HAP-1 (cell line): ENCODE data around the gene CSAG1.
"Not testable (repeated sequence)": the region's sequence is repeated elsewhere in the genome, so short reads cannot be mapped to it uniquely, and the experiment has no call there.

Experiments
- DNase-seq, 2 experiments: peaks; one replicate each; pipeline ENCODE4 v3.0.0-alpha.2; 2016 to 2020; ENCODE audit warnings: low spot score in 2 of 2
- H3K27me3 ChIP-seq: fragments of 250-450 bp; sonication (Bioruptor Pico); 2 replicates; pipeline ENCODE4 v1.5.1; 2020; ENCODE audit warnings: low read depth, mild to moderate bottlenecking, moderate library complexity
- H3K36me3 ChIP-seq: fragments of 250-450 bp; sonication (Bioruptor Pico); replicated peaks from 2 replicates; pipeline ENCODE4 v1.5.1; 2020; ENCODE audit warnings: mild to moderate bottlenecking
- H3K4me1 ChIP-seq: fragments of 250-450 bp; sonication (Bioruptor Pico); 2 replicates; pipeline ENCODE4 v1.5.1; 2020; ENCODE audit warnings: mild to moderate bottlenecking
- H3K4me3 ChIP-seq: fragments of 250-450 bp; sonication (Bioruptor Pico); 2 replicates; pipeline ENCODE4 v1.5.1; 2020; ENCODE audit warnings: mild to moderate bottlenecking, moderate library complexity
- H3K9me3 ChIP-seq: fragments of 250-450 bp; sonication (Bioruptor Pico); 2 replicates; pipeline ENCODE4 v1.5.1; 2020; ENCODE audit warnings: mild to moderate bottlenecking, moderate library complexity
- in situ Hi-C: fragments of 300-500 bp; cut with MboI; formaldehyde crosslinking; loops from 3 replicates; pipeline ENCODE4 v1.14.3; 2020; ENCODE audit warnings: low sequenced_read_pairs, inconsistent platforms, mixed read lengths

Gene CSAG1, protein sequence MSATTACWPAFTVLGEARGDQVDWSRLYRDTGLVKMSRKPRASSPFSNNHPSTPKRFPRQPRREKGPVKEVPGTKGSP

GRCh38 chrX:152733261-152733975 lies at the start of gene CSAG1, which contains the start of gene MAGEA12:
CSAG1 (minus strand) TSS chrX:152733721; CDS start chrX:152732460, 1,261 bp downstream.
MAGEA12 (plus strand) TSS chrX:152733757; CDS start chrX:152736162, 2,405 bp downstream.
- H3K9me3 ChIP-seq = no peaks in the 10 kb centered on the region
- no peaks in the 10 kb centered on the region for H3K4me1 ChIP-seq
- no peak for DNase-seq
- no peaks in the 10 kb centered on the region; the same call in 1 of the 2 replicates for H3K27me3 ChIP-seq
- H3K4me3 ChIP-seq = no peak within 1 kb of the TSS
- in situ Hi-C loops = no loop called here
- no peaks in the 10 kb centered on the region for H3K36me3 ChIP-seq

DNA sequence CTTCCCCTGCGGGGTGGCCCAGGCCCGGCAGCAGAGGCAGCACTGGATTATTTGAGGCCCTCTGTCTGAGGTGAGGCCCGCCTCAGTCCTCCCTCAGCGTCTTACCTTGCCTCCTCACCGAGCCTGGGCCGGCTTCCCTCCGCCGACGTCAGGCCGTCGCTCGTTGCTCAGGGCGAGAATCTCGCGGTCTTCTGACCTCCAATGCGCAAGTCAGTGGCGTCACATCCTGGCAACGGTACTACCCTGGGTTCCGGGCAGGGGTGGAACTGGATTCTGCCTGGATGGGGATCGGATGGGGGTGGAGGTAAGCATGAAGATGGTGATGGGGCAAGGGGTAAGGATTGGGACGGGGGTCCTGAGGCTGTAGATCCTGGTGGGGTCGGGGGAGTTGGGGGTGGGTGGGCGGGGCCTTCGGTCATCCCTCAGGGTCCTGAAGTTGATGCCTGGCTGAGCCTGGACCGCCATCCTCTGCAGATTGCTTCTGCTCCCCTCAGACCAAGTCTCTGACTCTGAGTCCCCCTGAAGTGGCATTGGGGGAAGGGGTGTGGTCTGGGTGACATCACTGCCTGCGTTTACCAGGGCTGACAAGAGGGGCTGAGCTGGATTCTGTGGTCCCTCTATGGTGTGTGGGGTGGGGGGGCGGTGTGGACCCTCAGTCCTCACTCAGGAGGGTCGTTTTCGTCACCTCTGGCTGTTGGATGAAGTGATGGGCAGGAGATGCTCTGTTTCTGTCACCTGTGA lies 36.2 kb upstream of the CSAG1 start, which contains the start of gene MAGEA6:
Gene MAGEA6 (minus strand): TSS at position 141 of the 741 bp plus-strand sequence. CDS start 2,039 bp downstream, outside the sequence.
- DNase-seq, in situ Hi-C loops, H3K9me3 ChIP-seq, H3K27me3 ChIP-seq, H3K4me3 ChIP-seq, H3K36me3 ChIP-seq, H3K4me1 ChIP-seq: not testable (repeated sequence)

DNA sequence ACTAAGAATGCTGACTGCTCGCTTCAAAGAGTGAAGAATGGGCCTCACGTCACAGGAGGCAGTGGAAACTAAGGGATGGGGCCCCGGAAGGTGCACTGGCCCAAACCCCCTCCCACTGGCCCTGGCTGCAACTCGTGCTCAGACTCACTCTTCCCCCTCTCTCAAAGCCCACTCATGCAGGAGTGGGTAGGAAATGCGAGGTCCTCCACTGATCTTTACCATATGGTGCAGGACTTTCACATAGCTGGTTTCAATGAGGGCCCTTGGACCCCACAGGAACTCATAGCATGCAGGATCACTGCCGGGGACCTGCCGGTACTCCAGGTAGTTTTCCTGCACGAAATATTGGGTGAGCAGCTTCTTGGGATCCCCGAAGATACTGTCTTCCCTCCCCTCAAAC lies 33.0 kb upstream of the CSAG1 start:
- DNase-seq, H3K4me1 ChIP-seq, H3K27me3 ChIP-seq, H3K4me3 ChIP-seq, in situ Hi-C loops, H3K9me3 ChIP-seq, H3K36me3 ChIP-seq: not testable (repeated sequence)

DNA sequence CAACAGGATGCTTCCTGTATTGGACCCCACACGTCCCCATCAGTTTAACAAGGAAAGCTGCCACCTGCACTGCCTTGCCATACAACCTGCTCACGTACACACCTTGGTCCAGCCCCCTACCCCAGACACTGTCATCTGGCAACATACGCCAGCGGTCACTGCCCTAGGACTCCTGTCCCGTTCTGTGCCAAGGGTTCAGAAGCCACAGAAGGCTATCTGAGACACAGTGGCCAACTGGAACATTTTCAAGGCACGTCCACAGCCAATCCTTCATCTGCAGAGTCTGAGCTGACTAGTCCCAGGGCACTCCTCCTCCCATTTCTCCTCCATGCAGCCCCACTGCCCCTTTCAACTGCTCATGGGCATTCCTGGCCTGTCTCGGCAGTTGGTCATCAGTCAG lies 28.1 kb upstream of the CSAG1 start:
- H3K36me3 ChIP-seq, H3K4me3 ChIP-seq, in situ Hi-C loops, H3K4me1 ChIP-seq, H3K27me3 ChIP-seq, DNase-seq, H3K9me3 ChIP-seq: not testable (repeated sequence)

- H3K4me1 ChIP-seq, DNase-seq, H3K4me3 ChIP-seq, H3K9me3 ChIP-seq, in situ Hi-C loops, H3K36me3 ChIP-seq, H3K27me3 ChIP-seq: not testable (repeated sequence)
Observed at GRCh38 chrX:152759544-152759943, 26.0 kb upstream of the CSAG1 start.

- in situ Hi-C loops, H3K4me1 ChIP-seq: not testable (repeated sequence)
Observed at GRCh38 chrX:152758918-152759317, 25.4 kb upstream of the CSAG1 start, which contains the start of gene CSAG3. CSAG3 (plus strand) TSS chrX:152759218.

GRCh38 chrX:152754871-152755270 lies 21.4 kb upstream of the CSAG1 start:
- in situ Hi-C loops, H3K36me3 ChIP-seq, H3K4me1 ChIP-seq, H3K4me3 ChIP-seq, H3K27me3 ChIP-seq, DNase-seq, H3K9me3 ChIP-seq: not testable (repeated sequence)

More at GRCh38 chrX:152758918-152759317, 25.4 kb upstream of the CSAG1 start, which contains the start of gene CSAG3:
- H3K9me3 ChIP-seq, H3K36me3 ChIP-seq, H3K4me3 ChIP-seq, DNase-seq, H3K27me3 ChIP-seq: not testable (repeated sequence)

DNA sequence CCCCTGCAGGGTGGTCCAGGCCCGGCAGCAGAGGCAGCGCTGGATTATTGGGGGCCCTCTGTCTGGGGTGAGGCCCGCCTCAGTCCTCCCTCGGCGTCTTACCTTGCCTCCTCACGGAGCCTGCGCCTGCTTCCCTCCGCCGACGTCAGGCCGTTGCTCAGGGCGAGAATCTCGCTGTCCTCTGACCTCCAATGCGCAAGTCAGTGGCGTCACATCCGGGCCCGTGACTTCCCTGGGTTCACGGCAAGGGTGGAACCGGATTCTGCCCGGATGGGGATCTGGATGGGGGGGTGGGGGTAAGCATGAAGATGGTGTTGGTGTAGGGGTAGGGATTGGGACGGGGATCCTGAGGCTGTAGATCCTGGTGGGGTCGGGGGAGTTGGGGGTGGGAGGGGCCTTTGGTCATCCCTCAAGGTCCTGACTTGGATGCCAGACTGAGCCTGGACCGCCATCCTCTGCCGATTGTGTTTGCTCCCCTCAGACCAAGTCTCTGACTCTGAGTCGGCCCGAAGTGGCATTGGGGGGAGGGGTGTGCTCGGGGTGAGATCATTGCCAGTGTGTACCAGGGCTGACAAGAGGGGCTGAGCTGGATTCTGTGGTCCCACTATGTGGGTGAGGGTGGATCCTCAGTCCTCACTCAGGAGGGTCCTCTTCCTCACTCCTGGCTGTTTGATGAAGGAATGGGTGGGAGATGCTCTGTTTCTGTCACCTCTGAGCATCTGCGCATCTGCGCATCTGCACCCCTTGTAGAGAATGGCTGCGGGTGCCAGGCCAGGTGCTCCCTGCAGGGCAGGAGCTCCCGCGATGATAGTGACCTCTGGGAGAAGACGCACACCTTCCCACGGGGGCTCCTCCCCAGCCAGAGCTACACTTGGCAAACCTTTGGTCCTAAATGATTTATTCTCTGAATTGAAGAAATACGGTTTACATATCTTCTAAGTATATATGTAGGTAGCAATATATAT lies 20.4 kb upstream of the CSAG1 start, which contains the start of gene MAGEA2:
Gene MAGEA2 (minus strand): TSS at position 157 of the 965 bp plus-strand sequence. CDS start 2,479 bp downstream, outside the sequence.
- H3K4me1 ChIP-seq, H3K36me3 ChIP-seq, DNase-seq, H3K9me3 ChIP-seq, H3K4me3 ChIP-seq, H3K27me3 ChIP-seq, in situ Hi-C loops: not testable (repeated sequence)

GRCh38 chrX:152738560-152738959 lies 5.0 kb upstream of the CSAG1 start:
- no peaks in the 10 kb centered on the region for H3K27me3 ChIP-seq
- no peaks in the 10 kb centered on the region for H3K9me3 ChIP-seq
- H3K4me3 ChIP-seq = no peak overlapping the region
- DNase-seq = no peak
- in situ Hi-C loops = no loop called here
- H3K36me3 ChIP-seq = no peaks in the 10 kb centered on the region
- H3K4me1 ChIP-seq = no peaks in the 10 kb centered on the region

GRCh38 chrX:152736528-152736927 lies 3.0 kb upstream of the CSAG1 start:
- H3K4me3 ChIP-seq, H3K9me3 ChIP-seq, H3K36me3 ChIP-seq, H3K27me3 ChIP-seq, H3K4me1 ChIP-seq, DNase-seq, in situ Hi-C loops: not testable (repeated sequence)

DNA sequence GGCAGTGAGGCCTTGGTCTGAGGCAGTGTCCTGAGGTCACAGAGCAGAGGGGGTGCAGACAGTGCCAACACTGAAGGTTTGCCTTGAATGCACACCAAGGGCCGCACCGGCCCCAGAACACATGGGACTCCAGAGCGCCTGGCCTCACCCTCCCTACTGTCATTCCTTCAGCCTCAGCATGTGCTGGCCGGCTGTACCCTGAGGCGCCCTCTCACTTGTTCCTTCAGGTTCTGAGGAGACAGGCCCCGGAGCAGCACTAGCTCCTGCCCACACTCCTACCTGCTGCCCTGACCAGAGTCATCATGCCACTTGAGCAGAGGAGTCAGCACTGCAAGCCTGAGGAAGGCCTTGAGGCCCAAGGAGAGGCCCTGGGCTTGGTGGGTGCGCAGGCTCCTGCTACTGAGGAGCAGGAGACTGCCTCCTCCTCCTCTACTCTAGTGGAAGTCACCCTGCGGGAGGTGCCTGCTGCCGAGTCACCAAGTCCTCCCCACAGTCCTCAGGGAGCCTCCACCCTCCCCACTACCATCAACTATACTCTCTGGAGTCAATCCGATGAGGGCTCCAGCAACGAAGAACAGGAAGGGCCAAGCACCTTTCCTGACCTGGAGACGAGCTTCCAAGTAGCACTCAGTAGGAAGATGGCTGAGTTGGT lies 2.5 kb upstream of the CSAG1 start:
- no peak for DNase-seq
- in situ Hi-C loops = no loop called here
- H3K36me3 ChIP-seq = no peaks in the 10 kb centered on the region

GRCh38 chrX:152735101-152735500 lies 1.6 kb upstream of the CSAG1 start:
- in situ Hi-C loops = no loop called here

More for the DNA sequence above, 2.5 kb upstream of the CSAG1 start:
- no peaks in the 10 kb centered on the region for H3K27me3 ChIP-seq
- no peak overlapping the region for H3K4me3 ChIP-seq
- H3K4me1 ChIP-seq = no peaks in the 10 kb centered on the region
- no peaks in the 10 kb centered on the region for H3K9me3 ChIP-seq

More at GRCh38 chrX:152735101-152735500, 1.6 kb upstream of the CSAG1 start:
- Histone ChIP-seq H3K36me3 (no peaks in the 10 kb centered on the region), H3K4me1 (no peaks in the 10 kb centered on the region), H3K9me3 (no peaks in the 10 kb centered on the region), H3K4me3 (no peak overlapping the region), H3K27me3 (no peaks in the 10 kb centered on the region; the same call in 1 of the 2 replicates)
- no peak for DNase-seq
